H9 (cell line): ENCODE data around the gene CEBPE. TPM values are rescaled to one million over a fixed set of nuclear protein-coding genes. Genes with fewer than 3 reads are reported as not detected.

Experiments
- DNase-seq: peaks from one replicate; pipeline ENCODE4 v3.0.0-alpha.2; 2017
- H2AFZ ChIP-seq: one replicate; pipeline ENCODE4 v1.6.1; 2013; ENCODE audit warnings: mild to moderate bottlenecking, low read length, control low read depth, moderate library complexity
- H2AK5ac ChIP-seq: 2 replicates; pipeline ENCODE4 v1.6.1; 2013; ENCODE audit warnings: low read length, control low read depth, mixed read lengths; ENCODE audit not compliant: insufficient read length
- H2BK120ac ChIP-seq: one replicate; pipeline ENCODE4 v1.6.1; 2013; ENCODE audit warnings: low read depth, mild to moderate bottlenecking, low read length, control low read depth, inconsistent platforms; ENCODE audit not compliant: poor library complexity, severe bottlenecking
- H2BK12ac ChIP-seq: 2 replicates; pipeline ENCODE4 v1.6.1; 2013; ENCODE audit warnings: low read length, control low read depth, mixed read lengths, low read depth; ENCODE audit not compliant: insufficient read length
- H2BK15ac ChIP-seq: 2 replicates; pipeline ENCODE4 v1.6.1; 2013; ENCODE audit warnings: low read depth, low read length, control low read depth
- H2BK20ac ChIP-seq: one replicate; pipeline ENCODE4 v1.6.1; 2013; ENCODE audit warnings: low read depth, mild to moderate bottlenecking, low read length, control low read depth, inconsistent platforms; ENCODE audit not compliant: poor library complexity, severe bottlenecking
- H2BK5ac ChIP-seq: 2 replicates; pipeline ENCODE4 v1.6.1; 2013; ENCODE audit warnings: low read length, control low read depth, mixed read lengths; ENCODE audit not compliant: insufficient read length
- H3K14ac ChIP-seq: 2 replicates; pipeline ENCODE4 v1.6.1; 2013; ENCODE audit warnings: low read length, control low read depth; ENCODE audit not compliant: insufficient read depth
- H3K18ac ChIP-seq: 2 replicates; pipeline ENCODE4 v1.6.1; 2013; ENCODE audit warnings: low read depth, mild to moderate bottlenecking, mixed read lengths, low read length, control low read depth; ENCODE audit not compliant: insufficient read length
- H3K23ac ChIP-seq: 2 replicates; pipeline ENCODE4 v1.6.1; 2013; ENCODE audit warnings: low read length, control low read depth, mixed read lengths, low read depth; ENCODE audit not compliant: insufficient read length
- H3K23me2 ChIP-seq: 2 replicates; pipeline ENCODE4 v1.6.1; 2013; ENCODE audit warnings: low read depth, mild to moderate bottlenecking, mixed read lengths, low read length, control low read depth; ENCODE audit not compliant: insufficient read length, poor library complexity, severe bottlenecking
- H3K27ac ChIP-seq: 2 replicates; pipeline ENCODE4 v1.5.1; 2013; ENCODE audit warnings: low read length, control low read depth, mixed read lengths, low read depth; ENCODE audit not compliant: insufficient read length
- H3K27me3 ChIP-seq: 2 replicates; pipeline ENCODE4 v1.6.1; 2013; ENCODE audit warnings: low read length, control low read depth, inconsistent platforms; ENCODE audit not compliant: insufficient read depth
- H3K4ac ChIP-seq: 2 replicates; pipeline ENCODE4 v1.6.1; 2013; ENCODE audit warnings: low read depth, mild to moderate bottlenecking, control low read depth, inconsistent platforms, low read length, moderate library complexity
- H3K4me1 ChIP-seq: 2 replicates; pipeline ENCODE4 v1.6.1; 2013; ENCODE audit warnings: low read length, control low read depth, inconsistent platforms; ENCODE audit not compliant: insufficient read depth
- H3K4me2 ChIP-seq: 2 replicates; pipeline ENCODE4 v1.6.1; 2013; ENCODE audit warnings: low read length, control low read depth, mixed read lengths; ENCODE audit not compliant: insufficient read length, insufficient read depth
- H3K56ac ChIP-seq: 2 replicates; pipeline ENCODE4 v1.6.1; 2013; ENCODE audit warnings: low read depth, mild to moderate bottlenecking, mixed read lengths, low read length, control low read depth; ENCODE audit not compliant: insufficient read length
- H3K79me1 ChIP-seq: 2 replicates; pipeline ENCODE4 v1.6.1; 2013; ENCODE audit warnings: low read depth, mild to moderate bottlenecking, moderate library complexity, low read length, control low read depth, inconsistent platforms; ENCODE audit not compliant: insufficient read depth, poor library complexity, severe bottlenecking
- H3K79me2 ChIP-seq: 2 replicates; pipeline ENCODE4 v1.6.1; 2013; ENCODE audit warnings: low read length, control low read depth, inconsistent platforms; ENCODE audit not compliant: insufficient read depth
- H3K9ac ChIP-seq: 2 replicates; pipeline ENCODE4 v1.6.1; 2013; ENCODE audit warnings: low read length, control low read depth, mixed read lengths; ENCODE audit not compliant: insufficient read length; ENCODE audit errors: extremely low read depth
- H3K9me3 ChIP-seq: one replicate; pipeline ENCODE4 v1.6.1; 2013; ENCODE audit warnings: low read depth, low read length, inconsistent platforms; ENCODE audit not compliant: control insufficient read depth
- H3T11ph ChIP-seq: one replicate; pipeline ENCODE4 v1.6.1; 2013; ENCODE audit warnings: mild to moderate bottlenecking, low read length, control low read depth, inconsistent platforms
- H4K20me1 ChIP-seq: one replicate; pipeline ENCODE4 v1.6.1; 2013; ENCODE audit not compliant: control insufficient read depth, insufficient read length, insufficient read depth
- H4K5ac ChIP-seq: 2 replicates; pipeline ENCODE4 v1.6.1; 2013; ENCODE audit warnings: low read depth, mild to moderate bottlenecking, mixed read lengths, low read length, control low read depth; ENCODE audit not compliant: insufficient read length
- H4K8ac ChIP-seq: replicated peaks from 2 replicates; pipeline ENCODE4 v1.6.1; 2013; ENCODE audit warnings: low read length, control low read depth, mixed read lengths, low read depth; ENCODE audit not compliant: insufficient read length
- H4K91ac ChIP-seq: 2 replicates; pipeline ENCODE4 v1.6.1; 2013; ENCODE audit warnings: low read depth, mild to moderate bottlenecking, moderate library complexity, mixed read lengths, low read length, control low read depth; ENCODE audit not compliant: insufficient read length
- H3K27ac Mint-ChIP-seq, 3 experiments: 2 replicates in 2 of 3; 3 replicates in 1 of 3; pipeline ENCODE4 v1.8.0; 2020 to 2021; ENCODE audit warnings: mixed read lengths in 3 of 3, mild to moderate bottlenecking in 1 of 3, moderate library complexity in 1 of 3
- H3K27me3 Mint-ChIP-seq: 2 replicates; pipeline ENCODE4 v1.8.0; 2021; ENCODE audit warnings: low read depth, mild to moderate bottlenecking, moderate library complexity, mixed read lengths
- H3K36me3 Mint-ChIP-seq, 3 experiments: 2 replicates in 2 of 3; 3 replicates in 1 of 3; pipeline ENCODE4 v1.8.0; 2020 to 2021; ENCODE audit warnings: low read depth in 3 of 3, mixed read lengths in 3 of 3; ENCODE audit not compliant: insufficient read depth in 1 of 3
- H3K4me1 Mint-ChIP-seq, 2 experiments: 2 replicates each; pipeline ENCODE4 v1.8.0; 2020; ENCODE audit warnings: mixed read lengths in 2 of 2
- H3K4me3 Mint-ChIP-seq, 2 experiments: 2 replicates in 1 of 2; 3 replicates in 1 of 2; pipeline ENCODE4 v1.8.0; 2020 to 2021; ENCODE audit warnings: mild to moderate bottlenecking in 2 of 2, mixed read lengths in 2 of 2, moderate library complexity in 1 of 2
- H3K9me3 Mint-ChIP-seq, 2 experiments: 2 replicates in 1 of 2; 3 replicates in 1 of 2; pipeline ENCODE4 v1.8.0; 2020; ENCODE audit warnings: mild to moderate bottlenecking in 2 of 2, mixed read lengths in 2 of 2, moderate library complexity in 1 of 2
- CTCF ChIP-seq: fragments of 200-600 bp; sonication (generic); conservative IDR thresholded peaks from 3 replicates; pipeline ENCODE4 v1.8.0; 2021; ENCODE audit warnings: antibody characterized with exemption, mild to moderate bottlenecking
- WGBS: extraction: QIAGEN DNeasy Blood & Tissue Kit; methylation state at CpG from one replicate; pipeline ENCODE4 v1.1.7; 2013; ENCODE audit warnings: missing lambda C conversion rate, low lambda C conversion rate, mixed read lengths; ENCODE audit not compliant: insufficient read length; ENCODE audit errors: extremely low coverage; 5-methylcytosine and 5-hydroxymethylcytosine counted together
- total RNA-seq: library from RNA; stranded (reverse); gene quantifications from 2 replicates; pipeline ENCODE4 v1.2.1, GENCODE V29; 2021

CEBPE gene
- total RNA-seq, 1 experiment from 2014 or later = not detected

GRCh38 chr14:23136566-23137133 is 17.6 kb upstream of the CEBPE start:
- Histone ChIP-seq H4K8ac (no peak overlapping the region), H3K9me3 (no peaks in the 10 kb centered on the region), H2AFZ (no peak overlapping the region), H3K14ac (no peak overlapping the region), H4K91ac (no peak overlapping the region), H3K4me2 (no peak overlapping the region), H3K27me3 (no peaks in the 10 kb centered on the region), H2AK5ac (no peak overlapping the region), H3K4me1 (no peaks in the 10 kb centered on the region), H3K56ac (no peak overlapping the region), H3K23ac (no peak overlapping the region), H3K23me2 (no peaks in the 10 kb centered on the region), H3K79me2 (no peaks in the 10 kb centered on the region), H3K27ac (no peak overlapping the region), H3T11ph (no peak overlapping the region), H2BK120ac (no peak overlapping the region), H2BK12ac (no peak overlapping the region), H2BK15ac (no peak overlapping the region), H2BK5ac (no peak overlapping the region), H4K20me1 (no peaks in the 10 kb centered on the region), H3K9ac (no peak overlapping the region), H3K79me1 (no peaks in the 10 kb centered on the region), H4K5ac (no peak overlapping the region), H3K4ac (no peak overlapping the region), H3K18ac (no peak overlapping the region), H2BK20ac (no peak overlapping the region)
- no CpG with 5 or more reads among the region's 16 CpGs for WGBS
- TF ChIP-seq CTCF = no peak
- no peak overlapping the region for H3K4me3 Mint-ChIP-seq
- DNase-seq = no peak
- no peaks in the 10 kb centered on the region for H3K4me1 Mint-ChIP-seq
- H3K36me3 Mint-ChIP-seq = peaks cover 29 to 54% (median 49%) of the 10 kb centered on the region in 3 experiments; a peak in 6 of 7 replicates
- H3K27ac Mint-ChIP-seq = no peak overlapping the region
- no peaks in the 10 kb centered on the region for H3K27me3 Mint-ChIP-seq
- H3K9me3 Mint-ChIP-seq = no peaks in the 10 kb centered on the region
